Smooth muscle cell (in vitro differentiated cells): ENCODE data around the gene FHIT. TPM values are rescaled to one million over a fixed set of nuclear protein-coding genes. Genes with fewer than 3 reads are reported as not detected.
"Not testable (repeated sequence)": the region's sequence is repeated elsewhere in the genome, so short reads cannot be mapped to it uniquely, and the experiment has no call there.

Source experiments
- DNase-seq: peaks from one replicate; lab custom pipeline; 2025; ENCODE audit not compliant: unreplicated experiment; lab: John Stamatoyannopoulos, UW
- H2AFZ ChIP-seq: fragments of 200-600 bp; sonication (generic); 2 replicates; pipeline ENCODE4 v1.6.0; 2016; ENCODE audit warnings: antibody characterized with exemption, low read depth, mild to moderate bottlenecking
- H3F3A ChIP-seq: fragments of 200-600 bp; sonication (generic); 2 replicates; pipeline ENCODE4 v1.6.0; 2017; ENCODE audit warnings: antibody characterized with exemption, low read depth
- H3K27ac ChIP-seq: fragments of 200-600 bp; sonication (generic); 2 replicates; pipeline ENCODE4 v1.5.1; 2016; ENCODE audit warnings: low read depth, mild to moderate bottlenecking
- H3K27me3 ChIP-seq: fragments of 200-600 bp; sonication (generic); 2 replicates; pipeline ENCODE4 v1.6.1; 2016; ENCODE audit warnings: low read depth, mild to moderate bottlenecking
- H3K36me3 ChIP-seq: fragments of 200-600 bp; sonication (generic); 2 replicates; pipeline ENCODE4 v1.5.1; 2016; ENCODE audit warnings: low read depth
- H3K4me1 ChIP-seq: fragments of 200-600 bp; sonication (generic); 2 replicates; pipeline ENCODE4 v1.5.1; 2016; ENCODE audit warnings: low read depth
- H3K4me2 ChIP-seq: fragments of 200-600 bp; sonication (generic); 2 replicates; pipeline ENCODE4 v1.6.0; 2016; ENCODE audit warnings: mild to moderate bottlenecking
- H3K4me3 ChIP-seq: fragments of 200-600 bp; sonication (generic); 2 replicates; pipeline ENCODE4 v1.5.1; 2016; ENCODE audit warnings: mild to moderate bottlenecking
- H3K79me2 ChIP-seq: fragments of 200-600 bp; sonication (generic); 2 replicates; pipeline ENCODE4 v1.6.0; 2016; ENCODE audit warnings: low read depth, mild to moderate bottlenecking
- H3K9ac ChIP-seq: fragments of 200-600 bp; sonication (generic); 2 replicates; pipeline ENCODE4 v1.6.0; 2016; ENCODE audit warnings: low read depth
- H3K9me3 ChIP-seq: fragments of 200-600 bp; sonication (generic); replicated peaks from 2 replicates; pipeline ENCODE4 v1.5.1; 2016; ENCODE audit warnings: low read depth
- H4K20me1 ChIP-seq: fragments of 200-600 bp; sonication (generic); 2 replicates; pipeline ENCODE4 v1.6.0; 2016; ENCODE audit warnings: low read depth
- WGBS: methylation state at CpG from one replicate; pipeline ENCODE4 v1.1.7; 2016; ENCODE audit warnings: low lambda C conversion rate; 5-methylcytosine and 5-hydroxymethylcytosine counted together
- polyA plus RNA-seq: library from polyadenylated mRNA; unstranded; fragments of >200 nt; fragmentation: Nextera tagmentation; extraction: Ambion mirVana; gene quantifications from 2 replicates; pipeline ENCODE4 v1.2.1, GENCODE V29; 2016
- total RNA-seq: library from RNA; depleted of rRNA; stranded (reverse); fragments of >200 nt; gene quantifications from 2 replicates; pipeline ENCODE4 v1.2.3, GENCODE V29; 2014
- TF ChIP-seq, protein P1 (sequence below): fragments of 200-600 bp; sonication (generic); IDR thresholded peaks from 2 replicates; pipeline ENCODE4 v1.5.1; 2017; ENCODE audit warnings: borderline replicate concordance, mild to moderate bottlenecking, antibody characterized with exemption; ENCODE audit not compliant: insufficient read depth, poor library complexity, severe bottlenecking

The FHIT gene
- total and polyA plus RNA-seq, 2 experiments from 2014 or later: 5.9 to 6.7 TPM

DNA sequence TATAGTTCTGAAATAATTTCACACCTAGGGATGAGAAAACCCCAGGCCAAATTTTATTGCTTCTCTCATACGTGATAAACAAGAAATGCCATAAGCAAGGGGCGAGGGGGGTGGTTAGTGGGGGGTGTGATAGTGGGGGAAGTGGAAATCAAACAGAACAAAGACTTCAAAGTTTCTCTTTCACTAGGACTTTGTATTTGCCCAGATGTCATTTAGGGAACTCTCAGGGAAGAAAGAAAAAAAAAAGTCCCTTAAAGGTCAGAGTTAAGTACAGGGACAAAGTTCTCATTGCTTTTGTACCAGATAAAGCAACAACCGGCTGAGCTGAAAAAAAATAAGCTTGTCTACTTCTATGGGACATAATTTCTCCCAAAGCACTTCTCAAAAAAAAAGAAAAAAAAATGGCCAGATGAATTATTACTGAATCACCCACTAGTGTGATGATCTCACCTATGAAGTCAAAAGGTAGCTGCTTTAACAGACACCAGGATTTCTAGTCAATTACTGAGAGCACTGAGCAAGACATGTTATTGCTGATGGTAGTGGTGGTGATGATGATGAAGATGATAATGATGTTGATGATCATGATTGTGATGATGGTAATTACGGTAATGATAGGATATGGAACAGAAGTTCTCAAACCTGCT is 56.2 kb downstream of the FHIT start:
- H3K9me3 ChIP-seq: no peaks in the 10 kb centered on the region
- no peak overlapping the region for H3K4me2 ChIP-seq
- WGBS: 72% methylated on average over 4 of the region's 4 CpGs
- H3F3A ChIP-seq: no peaks in the 10 kb centered on the region
- no peaks in the 10 kb centered on the region for H3K4me1 ChIP-seq
- no peaks in the 10 kb centered on the region for H3K36me3 ChIP-seq
- no peak overlapping the region for H2AFZ ChIP-seq
- H4K20me1 ChIP-seq: no peaks in the 10 kb centered on the region
- DNase-seq: no peak
- H3K27me3 ChIP-seq: no peaks in the 10 kb centered on the region
- TF ChIP-seq, protein P1, sequence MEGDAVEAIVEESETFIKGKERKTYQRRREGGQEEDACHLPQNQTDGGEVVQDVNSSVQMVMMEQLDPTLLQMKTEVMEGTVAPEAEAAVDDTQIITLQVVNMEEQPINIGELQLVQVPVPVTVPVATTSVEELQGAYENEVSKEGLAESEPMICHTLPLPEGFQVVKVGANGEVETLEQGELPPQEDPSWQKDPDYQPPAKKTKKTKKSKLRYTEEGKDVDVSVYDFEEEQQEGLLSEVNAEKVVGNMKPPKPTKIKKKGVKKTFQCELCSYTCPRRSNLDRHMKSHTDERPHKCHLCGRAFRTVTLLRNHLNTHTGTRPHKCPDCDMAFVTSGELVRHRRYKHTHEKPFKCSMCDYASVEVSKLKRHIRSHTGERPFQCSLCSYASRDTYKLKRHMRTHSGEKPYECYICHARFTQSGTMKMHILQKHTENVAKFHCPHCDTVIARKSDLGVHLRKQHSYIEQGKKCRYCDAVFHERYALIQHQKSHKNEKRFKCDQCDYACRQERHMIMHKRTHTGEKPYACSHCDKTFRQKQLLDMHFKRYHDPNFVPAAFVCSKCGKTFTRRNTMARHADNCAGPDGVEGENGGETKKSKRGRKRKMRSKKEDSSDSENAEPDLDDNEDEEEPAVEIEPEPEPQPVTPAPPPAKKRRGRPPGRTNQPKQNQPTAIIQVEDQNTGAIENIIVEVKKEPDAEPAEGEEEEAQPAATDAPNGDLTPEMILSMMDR: no peak
- no peak overlapping the region for H3K4me3 ChIP-seq
- H3K79me2 ChIP-seq: no peaks in the 10 kb centered on the region
- no peak overlapping the region for H3K9ac ChIP-seq
- H3K27ac ChIP-seq: no peak overlapping the region

- H3K27ac ChIP-seq: no peak overlapping the region
- no peaks in the 10 kb centered on the region for H3K79me2 ChIP-seq
- TF ChIP-seq, protein P1: no peak
- DNase-seq: no peak
- no peaks in the 10 kb centered on the region for H4K20me1 ChIP-seq
- no peak overlapping the region for H3K4me3 ChIP-seq
- H3F3A ChIP-seq: no peaks in the 10 kb centered on the region
- no peak overlapping the region for H3K4me2 ChIP-seq
- H3K36me3 ChIP-seq: no peaks in the 10 kb centered on the region
- no peaks in the 10 kb centered on the region for H3K27me3 ChIP-seq
- no peaks in the 10 kb centered on the region for H3K9me3 ChIP-seq
- no peak overlapping the region for H2AFZ ChIP-seq
- no peak overlapping the region for H3K9ac ChIP-seq
- no peaks in the 10 kb centered on the region for H3K4me1 ChIP-seq
Observed at GRCh38 chr3:61192222-61192621, 59.0 kb downstream of the FHIT start.

GRCh38 chr3:61190205-61190604 is 61.0 kb downstream of the FHIT start:
- not testable (repeated sequence) for H4K20me1 ChIP-seq, H3K79me2 ChIP-seq, H3K9me3 ChIP-seq, H3K4me2 ChIP-seq, H3K36me3 ChIP-seq, H2AFZ ChIP-seq, H3K9ac ChIP-seq, DNase-seq, H3F3A ChIP-seq, H3K4me3 ChIP-seq, H3K4me1 ChIP-seq, H3K27ac ChIP-seq, H3K27me3 ChIP-seq
- 97% methylated on average over 1 of the region's 1 CpG for WGBS

GRCh38 chr3:61186030-61186429 is 65.2 kb downstream of the FHIT start:
- Histone ChIP-seq H3K79me2 (no peaks in the 10 kb centered on the region), H3K27ac (no peak overlapping the region), H3K9ac (no peak overlapping the region), H4K20me1 (no peaks in the 10 kb centered on the region), H3K4me2 (no peak overlapping the region), H2AFZ (no peak overlapping the region), H3K4me3 (no peak overlapping the region), H3F3A (no peaks in the 10 kb centered on the region), H3K27me3 (no peaks in the 10 kb centered on the region), H3K4me1 (no peaks in the 10 kb centered on the region), H3K9me3 (no peaks in the 10 kb centered on the region), H3K36me3 (no peaks in the 10 kb centered on the region)
- no peak for DNase-seq
- WGBS: 65% methylated on average over 3 of the region's 3 CpGs
- TF ChIP-seq, protein P1: no peak
